Naive thymus-derived CD4-positive, alpha-beta T cell (primary cell): ENCODE results near the gene FANCL. TPM values are rescaled to one million over a fixed set of nuclear protein-coding genes. Genes with fewer than 3 reads are reported as not detected.
"Not testable (repeated sequence)": the region's sequence is repeated elsewhere in the genome, so short reads cannot be mapped to it uniquely, and the experiment has no call there.

Experiments
- ATAC-seq: fragments of 150-1000 bp; cut with Tn5 transposase; 2 replicates; pipeline ENCODE4 v1.10.0; 2021; ENCODE audit warnings: mild to moderate bottlenecking, moderate library complexity
- CTCF ChIA-PET: fragments of 350-600 bp; sonication (Branson Sonifier 250); formaldehyde crosslinking; loops from one replicate; lab custom pipeline; 2021; ENCODE audit warnings: antibody characterized with exemption; lab: Charles Lee
- POLR2A ChIA-PET: fragments of 350-600 bp; sonication (Branson Sonifier 250); formaldehyde crosslinking; loops from one replicate; lab custom pipeline; 2021; ENCODE audit warnings: antibody characterized with exemption, inconsistent platforms; lab: Charles Lee
- DNase-seq, 9 donors: peaks; one replicate each; pipeline versions ENCODE4 v3.0.0 to v3.0.0-alpha.2; 2020 to 2022; ENCODE audit warnings: mixed read lengths in 1 of 9
- H3K27ac ChIP-seq: one replicate; pipeline ENCODE4 v1.7.0; 2013; ENCODE audit warnings: mild to moderate bottlenecking, low read depth, low read length, moderate library complexity
- H3K27me3 ChIP-seq, 2 donors: one replicate each; pipeline ENCODE4 v1.7.0; 2013; ENCODE audit warnings: low read length in 2 of 2, mild to moderate bottlenecking in 2 of 2, moderate library complexity in 2 of 2; ENCODE audit not compliant: control insufficient read depth in 2 of 2, insufficient read depth in 2 of 2
- H3K36me3 ChIP-seq, 3 experiments: 1 replicate in 2 of 3; 2 replicates in 1 of 3; pipeline ENCODE4 v1.7.0; 2013; ENCODE audit warnings: low read length in 3 of 3, mild to moderate bottlenecking in 3 of 3, moderate library complexity in 1 of 3; ENCODE audit not compliant: insufficient read depth in 3 of 3, control insufficient read depth in 2 of 3
- H3K4me1 ChIP-seq, 2 donors: one replicate each; pipeline ENCODE4 v1.7.0; 2013; ENCODE audit warnings: low read length in 2 of 2, mild to moderate bottlenecking in 2 of 2, moderate library complexity in 1 of 2; ENCODE audit not compliant: control insufficient read depth in 2 of 2, insufficient read depth in 2 of 2
- H3K4me3 ChIP-seq: 2 replicates; pipeline ENCODE4 v1.7.0; 2013; ENCODE audit warnings: mild to moderate bottlenecking, low read length
- H3K9me3 ChIP-seq, 3 experiments: 1 replicate in 2 of 3; 2 replicates in 1 of 3; pipeline ENCODE4 v1.7.0; 2013; ENCODE audit warnings: low read length in 3 of 3; ENCODE audit not compliant: control insufficient read depth in 2 of 3
- H3K27ac Mint-ChIP-seq, 9 donors: one replicate each; pipeline ENCODE4 v1.8.0; 2020 to 2022; ENCODE audit warnings: mixed read lengths in 9 of 9, mild to moderate bottlenecking in 8 of 9, moderate library complexity in 5 of 9, inconsistent platforms in 2 of 9
- H3K27me3 Mint-ChIP-seq, 5 donors: one replicate each; pipeline ENCODE4 v1.8.0; 2021 to 2022; ENCODE audit warnings: mixed read lengths in 5 of 5, mild to moderate bottlenecking in 1 of 5
- H3K36me3 Mint-ChIP-seq, 5 donors: one replicate each; pipeline ENCODE4 v1.8.0; 2020 to 2022; ENCODE audit warnings: mixed read lengths in 5 of 5, mild to moderate bottlenecking in 3 of 5, inconsistent platforms in 1 of 5
- H3K4me1 Mint-ChIP-seq, 7 donors: one replicate each; pipeline ENCODE4 v1.8.0; 2020 to 2022; ENCODE audit warnings: mixed read lengths in 7 of 7, mild to moderate bottlenecking in 3 of 7, inconsistent platforms in 1 of 7
- H3K4me3 Mint-ChIP-seq, 10 donors: one replicate each; pipeline ENCODE4 v1.8.0; 2020 to 2022; ENCODE audit warnings: mild to moderate bottlenecking in 10 of 10, mixed read lengths in 10 of 10, moderate library complexity in 6 of 10, inconsistent platforms in 2 of 10
- H3K9me3 Mint-ChIP-seq, 11 donors: one replicate each; pipeline ENCODE4 v1.8.0; 2020 to 2022; ENCODE audit warnings: mixed read lengths in 11 of 11, mild to moderate bottlenecking in 4 of 11, inconsistent platforms in 1 of 11, moderate library complexity in 1 of 11
- intact Hi-C, 2 donors: fragments of 100-400 bp; cut with micrococcal nuclease; formaldehyde crosslinking; loops; one replicate each; pipeline ENCODE4 v1.15.1; 2023
- polyA plus RNA-seq, 2 donors: library from polyadenylated mRNA; unstranded; fragments of 300-500 nt; fragmentation: Illumina TruSeq; gene quantifications; one replicate each; pipeline ENCODE4 v1.2.3, GENCODE V29; 2021
- total RNA-seq, 6 experiments: library from RNA in 5 of 6; stranded (reverse) in 5 of 6; gene quantifications; 1 replicate in 5 of 6; 2 replicates in 1 of 6; pipeline ENCODE4 v1.2.3 and lab custom pipeline; 2021 to 2026

FANCL gene
- total and polyA plus RNA-seq, 7 experiments from 2014 or later, result 0.51 to 14.5 (median 3.1) TPM

GRCh38 chr2:58113563-58113962, 127.6 kb downstream of the FANCL start:
- not testable (repeated sequence) for H3K27ac ChIP-seq
- peaks cover 2 to 59% (median 29%) of the 10 kb centered on the region in 5 donors for H3K36me3 Mint-ChIP-seq

GRCh38 chr2:58110765-58111164, 130.4 kb downstream of the FANCL start:
- Histone ChIP-seq H3K9me3 (no peaks in the 10 kb centered on the region), H3K36me3 (no peaks in the 10 kb centered on the region), H3K4me3 (no peak overlapping the region), H3K27ac (no peak overlapping the region), H3K27me3 (no peaks in the 10 kb centered on the region), H3K4me1 (no peaks in the 10 kb centered on the region)
- no peaks in the 10 kb centered on the region for H3K27me3 Mint-ChIP-seq
- ATAC-seq (no peak), DNase-seq (no peak)
- ChIA-PET POLR2A (no interaction called here), CTCF (no interaction called here)
- peaks cover 0 to 12% (median 5%) of the 10 kb centered on the region in 7 donors for H3K4me1 Mint-ChIP-seq
- intact Hi-C loops, result no loop called here
- peaks cover 0 to 57% (median 33%) of the 10 kb centered on the region in 5 donors for H3K36me3 Mint-ChIP-seq
- H3K27ac Mint-ChIP-seq, result no peak overlapping the region
- H3K9me3 Mint-ChIP-seq, result peaks cover 0 to 2% (median 0%) of the 10 kb centered on the region in 11 donors
- no peak overlapping the region for H3K4me3 Mint-ChIP-seq

More at GRCh38 chr2:58113563-58113962, 127.6 kb downstream of the FANCL start:
- CTCF ChIA-PET, H3K36me3 ChIP-seq, ATAC-seq, H3K4me1 Mint-ChIP-seq, H3K9me3 Mint-ChIP-seq, POLR2A ChIA-PET, H3K9me3 ChIP-seq, H3K4me3 Mint-ChIP-seq, intact Hi-C loops, H3K4me3 ChIP-seq, DNase-seq, H3K4me1 ChIP-seq, H3K27me3 ChIP-seq, H3K27me3 Mint-ChIP-seq, H3K27ac Mint-ChIP-seq: not testable (repeated sequence)

GRCh38 chr2:58109481-58109880, 131.6 kb downstream of the FANCL start:
- H3K27me3 Mint-ChIP-seq, result no peaks in the 10 kb centered on the region
- no peaks in the 10 kb centered on the region for H3K27me3 ChIP-seq
- no peak for ATAC-seq
- H3K4me1 Mint-ChIP-seq, result peaks cover 0 to 12% (median 5%) of the 10 kb centered on the region in 7 donors
- no peak overlapping the region for H3K27ac ChIP-seq
- no peak overlapping the region for H3K4me3 ChIP-seq
- intact Hi-C loops, result no loop called here
- ChIA-PET POLR2A (no interaction called here), CTCF (no interaction called here)
- peaks cover 0 to 50% (median 31%) of the 10 kb centered on the region in 5 donors for H3K36me3 Mint-ChIP-seq
- no peak for DNase-seq
- no peak overlapping the region for H3K27ac Mint-ChIP-seq
- H3K9me3 Mint-ChIP-seq, result no peaks in the 10 kb centered on the region
- H3K4me1 ChIP-seq, result no peaks in the 10 kb centered on the region
- no peaks in the 10 kb centered on the region for H3K36me3 ChIP-seq
- no peak overlapping the region for H3K4me3 Mint-ChIP-seq
- no peaks in the 10 kb centered on the region for H3K9me3 ChIP-seq

Other genes with a start within 250 kb of the FANCL start
- gene VRK2, start 194.5 kb downstream of the FANCL start, total RNA-seq, result 10 to 100 TPM; 13.1 to 24.5 (median 14.1) TPM
- gene VRK2, start 194.5 kb downstream of the FANCL start, polyA plus RNA-seq, result 10 to 100 TPM; 15.2 to 18.1 TPM